Colonic mucosa (tissue), 4 donors: ENCODE results near the gene MCTP2. TPM values are rescaled to one million over a fixed set of nuclear protein-coding genes. Genes with fewer than 3 reads are reported as not detected.

Experiments
- DNase-seq: peaks from one replicate; pipeline ENCODE4 v3.0.0-alpha.2; 2020
- H3K27ac ChIP-seq: fragments of 200-600 bp; one replicate; pipeline ENCODE4 v1.8.0; 2021
- H3K27me3 ChIP-seq: fragments of 200-600 bp; one replicate; pipeline ENCODE4 v1.8.0; 2021
- H3K36me3 ChIP-seq: fragments of 200-600 bp; one replicate; pipeline ENCODE4 v1.8.0; 2021
- H3K4me1 ChIP-seq: fragments of 200-600 bp; one replicate; pipeline ENCODE4 v1.8.0; 2021; ENCODE audit warnings: mild to moderate bottlenecking
- H3K4me3 ChIP-seq: fragments of 200-600 bp; one replicate; pipeline ENCODE4 v1.8.0; 2021
- H3K9ac ChIP-seq, 2 donors: one replicate each; pipeline ENCODE4 v1.7.0; 2013; ENCODE audit warnings: control low read depth in 2 of 2, low read depth in 2 of 2, low read length in 2 of 2
- H3K9me3 ChIP-seq: fragments of 200-600 bp; one replicate; pipeline ENCODE4 v1.8.0; 2021
- CTCF ChIP-seq: fragments of 200-600 bp; IDR thresholded peaks from one replicate; pipeline ENCODE4 v1.8.0; 2022; ENCODE audit warnings: antibody characterized with exemption, mild to moderate bottlenecking
- intact Hi-C: fragments of 100-400 bp; cut with DNase I; formaldehyde crosslinking; loops from one replicate; pipeline ENCODE4 v1.14.1; 2022
- total RNA-seq, 2 donors: library from RNA; stranded (reverse); fragmentation: NEBNext Ultra II Directional in 1 of 2; extraction: Animal tissue kit (Norgen Biotek cat#: 25700) in 1 of 2; gene quantifications; one replicate each; pipeline ENCODE4 v1.2.1, GENCODE V29; 2021
- donor health status: healthy.
- donor health status: DM: no; HTN: no; CAD: no.
- donor health status: DM: no; HTN: no; CAD: no.

MCTP2 gene
- total RNA-seq, 2 donors from 2014 or later: 56.4 to 88.3 TPM

GRCh38 chr15:94263341-94264273, 32.2 kb downstream of the MCTP2 start:
- Histone ChIP-seq H3K27ac (no peak overlapping the region), H3K9me3 (no peaks in the 10 kb centered on the region), H3K36me3 (no peaks in the 10 kb centered on the region), H3K4me1 (no peaks in the 10 kb centered on the region), H3K9ac (no peak overlapping the region), H3K4me3 (no peak overlapping the region), H3K27me3 (no peaks in the 10 kb centered on the region)
- TF ChIP-seq CTCF: no peak
- intact Hi-C loops: no loop called here
- DNase-seq: no peak

- Histone ChIP-seq H3K4me1 (no peaks in the 10 kb centered on the region), H3K9ac (no peak overlapping the region), H3K27me3 (no peaks in the 10 kb centered on the region), H3K27ac (no peak overlapping the region), H3K9me3 (no peaks in the 10 kb centered on the region), H3K4me3 (no peak overlapping the region), H3K36me3 (no peaks in the 10 kb centered on the region)
- no peak for DNase-seq
- no peak for TF ChIP-seq CTCF
- intact Hi-C loops: no loop called here
Observed at GRCh38 chr15:94265009-94265408, 33.6 kb downstream of the MCTP2 start.

GRCh38 chr15:94265982-94266381, 34.6 kb downstream of the MCTP2 start:
- no peaks in the 10 kb centered on the region for H3K4me1 ChIP-seq
- H3K9ac ChIP-seq: no peak overlapping the region
- no peaks in the 10 kb centered on the region for H3K9me3 ChIP-seq
- no peak for TF ChIP-seq CTCF
- no peaks in the 10 kb centered on the region for H3K27me3 ChIP-seq
- H3K4me3 ChIP-seq: no peak overlapping the region
- no peak overlapping the region for H3K27ac ChIP-seq
- intact Hi-C loops: no loop called here
- no peaks in the 10 kb centered on the region for H3K36me3 ChIP-seq
- DNase-seq: no peak

GRCh38 chr15:94266789-94267188, 35.4 kb downstream of the MCTP2 start:
- Histone ChIP-seq H3K27me3 (no peaks in the 10 kb centered on the region), H3K27ac (no peak overlapping the region), H3K9ac (no peak overlapping the region), H3K9me3 (no peaks in the 10 kb centered on the region), H3K36me3 (no peaks in the 10 kb centered on the region), H3K4me1 (no peaks in the 10 kb centered on the region), H3K4me3 (no peak overlapping the region)
- no peak for DNase-seq
- TF ChIP-seq CTCF: no peak
- intact Hi-C loops: no loop called here

GRCh38 chr15:94269954-94270353, 38.6 kb downstream of the MCTP2 start:
- no peaks in the 10 kb centered on the region for H3K4me1 ChIP-seq
- no peaks in the 10 kb centered on the region for H3K9me3 ChIP-seq
- DNase-seq: no peak
- TF ChIP-seq CTCF: no peak
- no peak overlapping the region for H3K9ac ChIP-seq
- intact Hi-C loops: no loop called here
- H3K4me3 ChIP-seq: no peak overlapping the region
- no peak overlapping the region for H3K27ac ChIP-seq
- H3K36me3 ChIP-seq: no peaks in the 10 kb centered on the region
- H3K27me3 ChIP-seq: no peaks in the 10 kb centered on the region
